NCI-H748 (cell line): ENCODE measurements around the gene ATPAF2.

ENCODE experiments used
- DNase-seq: peaks from one replicate; lab custom pipeline; 2025; ENCODE audit not compliant: unreplicated experiment; lab: John Stamatoyannopoulos, UW

The ATPAF2 gene

GRCh38 chr17:18038861-18039534 is at the start of gene ATPAF2, which contains the start of gene GID4:
ATPAF2 (minus strand) TSS chr17:18039168; CDS start chr17:18039013, 155 bp downstream.
GID4 (plus strand) TSS chr17:18039408; CDS start chr17:18039465, 57 bp downstream.
- DNase-seq: peak; percentile 100

GRCh38 chr17:18087610-18088491 is 48.9 kb upstream of the ATPAF2 start, which contains the start of gene DRG2:
DRG2 (plus strand) TSS chr17:18087948; CDS start chr17:18088024, 76 bp downstream.
- peak; percentile 96 for DNase-seq

- no peak for DNase-seq
These were observed 45.3 kb upstream of the ATPAF2 start for GRCh38 chr17:18084256-18084655.

- no peak for DNase-seq
These were observed 40.6 kb upstream of the ATPAF2 start for GRCh38 chr17:18079543-18079942.

GRCh38 chr17:18076936-18077335 is 38.0 kb upstream of the ATPAF2 start:
- DNase-seq: no peak

- DNase-seq: no peak
These were observed 35.8 kb upstream of the ATPAF2 start for GRCh38 chr17:18074566-18075272.

- no peak for DNase-seq
These were observed 32.8 kb upstream of the ATPAF2 start for GRCh38 chr17:18071751-18072150.

- DNase-seq: peak; percentile 65
These were observed 31.9 kb upstream of the ATPAF2 start for GRCh38 chr17:18070861-18071340.

- no peak for DNase-seq
These were observed 30.1 kb upstream of the ATPAF2 start for GRCh38 chr17:18069101-18069500.

- no peak for DNase-seq
These were observed 27.9 kb upstream of the ATPAF2 start for GRCh38 chr17:18066866-18067265.

- DNase-seq: no peak
These were observed 26.6 kb upstream of the ATPAF2 start for GRCh38 chr17:18065546-18065945.

- DNase-seq: no peak
These were observed 25.1 kb upstream of the ATPAF2 start for GRCh38 chr17:18064053-18064452.

- no peak for DNase-seq
These were observed 20.3 kb upstream of the ATPAF2 start for GRCh38 chr17:18059283-18059682.

GRCh38 chr17:18056214-18056613 is 17.2 kb upstream of the ATPAF2 start:
- no peak for DNase-seq

- no peak for DNase-seq
These were observed 16.6 kb upstream of the ATPAF2 start for GRCh38 chr17:18055597-18055996.

- no peak for DNase-seq
These were observed 6.9 kb upstream of the ATPAF2 start for GRCh38 chr17:18045691-18046350.

GRCh38 chr17:18044609-18045008 is 5.6 kb upstream of the ATPAF2 start:
- no peak for DNase-seq

GRCh38 chr17:18043491-18043890 is 4.5 kb upstream of the ATPAF2 start:
- DNase-seq: peak; percentile 28

- DNase-seq: no peak
These were observed 4.0 kb upstream of the ATPAF2 start for GRCh38 chr17:18042983-18043382.

- DNase-seq: no peak
These were observed 2.8 kb upstream of the ATPAF2 start for GRCh38 chr17:18041776-18042175.
